NCI-H1105 (cell line): ENCODE data around the gene OR2W3.
"Not testable (repeated sequence)": the region's sequence is repeated elsewhere in the genome, so short reads cannot be mapped to it uniquely, and the experiment has no call there.

Experiments used
- DNase-seq: peaks from one replicate; lab custom pipeline; 2025; lab: John Stamatoyannopoulos, UW

Gene OR2W3

GRCh38 chr1:247919952-247920351, 24.6 kb downstream of the OR2W3 start, which contains the start of gene OR2T8:
Gene OR2T8 (plus strand): TSS chr1:247920252. CDS start chr1:247921018, 766 bp downstream.
- DNase-seq: no peak

- DNase-seq: no peak
Measured at GRCh38 chr1:247923941-247924340, 28.6 kb downstream of the OR2W3 start.

GRCh38 chr1:247924868-247925267, 29.5 kb downstream of the OR2W3 start, which contains the start of gene OR2AJ1:
Gene OR2AJ1 (plus strand): TSS chr1:247924889. CDS start chr1:247933769, 8,880 bp downstream.
- DNase-seq: no peak

GRCh38 chr1:247933989-247934388, 38.6 kb downstream of the OR2W3 start:
- no peak for DNase-seq

GRCh38 chr1:247935781-247936180, 40.4 kb downstream of the OR2W3 start:
- DNase-seq: no peak

GRCh38 chr1:247936415-247936814, 41.0 kb downstream of the OR2W3 start:
- no peak for DNase-seq

- not testable (repeated sequence) for DNase-seq
Measured at GRCh38 chr1:247936965-247937734, 41.8 kb downstream of the OR2W3 start.

- no peak for DNase-seq
Measured at GRCh38 chr1:247942624-247943023, 47.2 kb downstream of the OR2W3 start.
